SK-N-SH (cell line): ENCODE measurements around the gene EDC4. TPM values are rescaled to one million over a fixed set of nuclear protein-coding genes. Genes with fewer than 3 reads are reported as not detected.

Experiments
- CTCF ChIA-PET: fragments of 300-600, 350-600 bp; formaldehyde crosslinking; extraction: SDS; loops from one replicate; lab custom pipeline; 2021; lab: Yijun Ruan, JAX
- POLR2A ChIA-PET: fragments of 350-600 bp; sonication (Branson Sonifier 250); formaldehyde crosslinking; extraction: SDS; loops from one replicate; lab custom pipeline; 2020; ENCODE audit warnings: antibody characterized with exemption, inconsistent platforms; lab: Yijun Ruan, JAX
- DNase-seq: peaks from one replicate; pipeline ENCODE4 v3.0.0; 2012
- H2AFZ ChIP-seq: fragments of 200-600 bp; sonication (generic); 2 replicates; pipeline ENCODE4 v1.8.1; 2016; ENCODE audit warnings: antibody characterized with exemption, mild to moderate bottlenecking, low read depth
- H3F3A ChIP-seq: fragments of 200-600 bp; sonication (generic); replicated peaks from 2 replicates; pipeline ENCODE3; 2016; ENCODE audit warnings: antibody characterized with exemption, mild to moderate bottlenecking; ENCODE audit not compliant: insufficient read depth
- H3K27ac ChIP-seq, 2 experiments: fragments of 200-500 bp in 1 of 2; fragments of 200-600 bp in 1 of 2; sonication (Bioruptor generic) in 1 of 2; sonication (generic), shearing (Covaris generic) in 1 of 2; 2 replicates each; pipeline versions ENCODE4 v1.5.1 to v1.6.1; 2014 to 2016; ENCODE audit warnings: low read depth in 2 of 2, inconsistent platforms in 1 of 2, low read length in 1 of 2, mild to moderate bottlenecking in 1 of 2, mixed read lengths in 1 of 2
- H3K27me3 ChIP-seq: fragments of 200-600 bp; sonication (generic), shearing (Covaris generic); 2 replicates; pipeline ENCODE4 v1.6.1; 2016; ENCODE audit warnings: mixed run types; ENCODE audit not compliant: insufficient read depth
- H3K36me3 ChIP-seq, 2 experiments: fragments of 200-500 bp in 1 of 2; fragments of 200-600 bp in 1 of 2; sonication (Bioruptor generic) in 1 of 2; sonication (generic) in 1 of 2; replicated peaks in 1 of 2; 2 replicates each; pipeline versions ENCODE3 to v1.5.1; 2014 to 2016; ENCODE audit warnings: low read length in 1 of 2, mild to moderate bottlenecking in 1 of 2; ENCODE audit not compliant: insufficient read depth in 2 of 2, control insufficient read depth in 1 of 2
- H3K4me1 ChIP-seq, 2 experiments: fragments of 200-500 bp in 1 of 2; fragments of 200-600 bp in 1 of 2; sonication (Bioruptor generic) in 1 of 2; sonication (generic), shearing (Covaris generic) in 1 of 2; 2 replicates each; pipeline versions ENCODE4 v1.5.1 to v1.6.1; 2014 to 2016; ENCODE audit warnings: low read depth in 1 of 2, low read length in 1 of 2, mixed run types in 1 of 2; ENCODE audit not compliant: insufficient read depth in 2 of 2, control insufficient read depth in 1 of 2
- H3K4me2 ChIP-seq: fragments of 200-600 bp; sonication (generic), shearing (Covaris generic); 2 replicates; pipeline ENCODE4 v1.6.1; 2017; ENCODE audit warnings: mixed run types
- H3K4me3 ChIP-seq, 2 experiments: fragments of 200-500 bp in 1 of 2; fragments of 200-600 bp in 1 of 2; sonication (Bioruptor generic) in 1 of 2; sonication (generic), shearing (Covaris generic) in 1 of 2; 2 replicates each; pipeline versions ENCODE4 v1.5.1 to v1.8.1; 2014 to 2016; ENCODE audit warnings: low read depth in 2 of 2, inconsistent platforms in 1 of 2, low read length in 1 of 2, mild to moderate bottlenecking in 1 of 2, mixed read lengths in 1 of 2, moderate library complexity in 1 of 2
- H3K79me2 ChIP-seq: fragments of 200-600 bp; sonication (generic); 2 replicates; pipeline ENCODE4 v1.8.1; 2017; ENCODE audit warnings: mild to moderate bottlenecking; ENCODE audit not compliant: insufficient read depth
- H3K9ac ChIP-seq: fragments of 200-600 bp; sonication (generic); 2 replicates; pipeline ENCODE4 v1.6.1; 2017; ENCODE audit warnings: mixed run types
- H3K9me2 ChIP-seq: fragments of 200-600 bp; sonication (generic); 2 replicates; pipeline ENCODE4 v1.6.1; 2017; ENCODE audit warnings: mixed run types
- H3K9me3 ChIP-seq: fragments of 200-600 bp; sonication (generic); 2 replicates; pipeline ENCODE4 v1.6.1; 2017; ENCODE audit warnings: mixed run types, mild to moderate bottlenecking, moderate library complexity
- H4K20me1 ChIP-seq: fragments of 200-600 bp; sonication (generic); 2 replicates; pipeline ENCODE4 v1.6.1; 2017; ENCODE audit warnings: mild to moderate bottlenecking, mixed run types; ENCODE audit not compliant: insufficient read depth
- ELF1 ChIP-seq: IDR thresholded peaks from 2 replicates; pipeline ENCODE4 v1.4.0; 2012
- EZH2phosphoT487 ChIP-seq: fragments of 200-600 bp; sonication (generic); IDR thresholded peaks from 2 replicates; pipeline ENCODE4 v1.6.1; 2017; ENCODE audit warnings: low read depth, mixed run types, mild to moderate bottlenecking, antibody characterized with exemption, moderate library complexity, borderline replicate concordance
- FOXM1 ChIP-seq: IDR thresholded peaks from 2 replicates; pipeline ENCODE4 v1.4.0; 2012; ENCODE audit warnings: low read depth, mild to moderate bottlenecking
- GATA2 ChIP-seq: sonication (generic); formaldehyde crosslinking; IDR thresholded peaks from 2 replicates; pipeline ENCODE4 v1.5.0; 2020; ENCODE audit warnings: mild to moderate bottlenecking, missing genetic modification reagents
- MEF2A ChIP-seq: IDR thresholded peaks from 2 replicates; pipeline ENCODE4 v1.4.0; 2012; ENCODE audit warnings: low read depth, borderline replicate concordance
- NRF1 ChIP-seq: IDR thresholded peaks from 2 replicates; pipeline ENCODE4 v1.6.1; 2012; ENCODE audit warnings: low read depth, mild to moderate bottlenecking, low read length
- POLR2AphosphoS5 ChIP-seq: IDR thresholded peaks from 2 replicates; pipeline ENCODE4 v1.6.1; 2012; ENCODE audit warnings: low read depth, low read length
- RAD21 ChIP-seq: IDR thresholded peaks from 2 replicates; pipeline ENCODE4 v1.6.1; 2012; ENCODE audit warnings: mild to moderate bottlenecking, low read length
- SIN3A ChIP-seq: IDR thresholded peaks from 2 replicates; pipeline ENCODE4 v1.6.1; 2012; ENCODE audit warnings: low read depth, mild to moderate bottlenecking, low read length, moderate library complexity, borderline replicate concordance
- SMC3 ChIP-seq: IDR thresholded peaks from 2 replicates; pipeline ENCODE4 v1.6.1; 2012; ENCODE audit warnings: low read depth, low read length, improper control_type of control experiment
- TCF12 ChIP-seq: IDR thresholded peaks from 2 replicates; pipeline ENCODE4 v1.4.0; 2012
- ZBTB33 ChIP-seq: IDR thresholded peaks from 2 replicates; pipeline ENCODE4 v1.4.0; 2012; ENCODE audit warnings: low read depth, borderline replicate concordance
- WGBS: methylation state at CpG from one replicate; pipeline ENCODE4 v1.1.6; 2017; ENCODE audit warnings: low lambda C conversion rate; 5-methylcytosine and 5-hydroxymethylcytosine counted together
- polyA plus RNA-seq, 3 experiments: library from polyadenylated mRNA; depleted of rRNA; stranded (reverse); fragments of >200 nt; gene quantifications; 2 replicates each; pipeline ENCODE4 v1.2.3, GENCODE V29; 2012

EDC4 gene
- polyA plus RNA-seq, 1 of the 3 experiments (the other 2 are of a cell fraction) = 38.0 TPM

DNA sequence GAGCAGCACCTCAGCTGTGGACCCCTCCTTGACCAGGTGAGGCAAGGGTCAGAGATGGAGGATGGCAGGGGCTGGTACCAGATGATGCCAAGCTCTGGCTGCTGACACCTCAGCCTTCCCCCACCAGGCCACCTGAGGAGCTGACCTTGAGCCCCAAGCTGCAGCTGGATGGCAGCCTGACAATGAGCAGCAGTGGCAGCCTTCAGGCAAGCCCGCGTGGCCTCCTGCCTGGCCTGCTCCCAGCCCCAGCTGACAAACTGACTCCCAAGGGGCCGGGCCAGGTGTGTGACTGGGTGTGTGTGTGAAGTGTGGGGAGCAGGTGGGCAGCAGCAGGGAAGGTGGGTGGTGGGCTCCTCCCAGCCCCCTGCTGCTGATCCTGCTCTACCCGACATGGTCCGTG is 7.1 kb downstream of the EDC4 start:
- peaks cover 20% of the 10 kb centered on the region for H3K79me2 ChIP-seq
- no peak overlapping the region for H3K4me2 ChIP-seq
- H2AFZ ChIP-seq = no peak overlapping the region
- TF ChIP-seq RAD21 (no peak), SMC3 (no peak), MEF2A (no peak), FOXM1 (no peak)
- peaks cover 7 to 11% of the 10 kb centered on the region in 2 experiments; a peak in 2 of 4 replicates for H3K4me1 ChIP-seq
- no peaks in the 10 kb centered on the region for H3K9me2 ChIP-seq
- POLR2A ChIA-PET = no interaction called here
- H3K9me3 ChIP-seq = no peaks in the 10 kb centered on the region
- peaks cover 28% of the 10 kb centered on the region for H4K20me1 ChIP-seq
- no peak for DNase-seq
- CTCF ChIA-PET = interaction anchor here (1.4 to 22.4 kb wide), 3 partner anchors 51 to 217 kb away, joined by 4 to 564 read pairs (median 12); partner anchors contain the start of genes CTRL, LCAT and PSMB10
- H3K4me3 ChIP-seq = no peak overlapping the region
- no peak overlapping the region for H3K9ac ChIP-seq
- no peaks in the 10 kb centered on the region for H3K27me3 ChIP-seq
- H3K36me3 ChIP-seq = peaks cover 21 to 83% of the 10 kb centered on the region in 2 experiments
- peaks cover 14% of the 10 kb centered on the region for H3F3A ChIP-seq
- 92% methylated on average over 5 of the region's 5 CpGs for WGBS
- no peak overlapping the region for H3K27ac ChIP-seq

GRCh38 chr16:67880584-67880983 is 7.7 kb downstream of the EDC4 start:
- CTCF ChIA-PET = interaction anchor here (3.3 to 22.4 kb wide), 2 partner anchors 51 to 64 kb away, joined by 12 to 564 read pairs; partner anchors contain the start of genes CTRL, LCAT and PSMB10
- Histone ChIP-seq H3K4me1 (peaks cover 7 to 13% of the 10 kb centered on the region in 2 experiments; a peak in 2 of 4 replicates), H4K20me1 (peaks cover 22% of the 10 kb centered on the region), H3K9me2 (no peaks in the 10 kb centered on the region), H3K36me3 (peaks cover 21 to 82% of the 10 kb centered on the region in 2 experiments), H3K4me3 (no peak overlapping the region), H3K27ac (no peak overlapping the region), H3K9me3 (no peaks in the 10 kb centered on the region), H3K27me3 (no peaks in the 10 kb centered on the region), H3K4me2 (no peak overlapping the region), H3K79me2 (peaks cover 13% of the 10 kb centered on the region; the same call in 1 of the 2 replicates)
- POLR2A ChIA-PET = no interaction called here
- 96% methylated on average over 12 of the region's 13 CpGs for WGBS
- no peak for DNase-seq
- no peak for TF ChIP-seq EZH2phosphoT487
- no peak for TF ChIP-seq ELF1
- TF ChIP-seq TCF12 = no peak
- TF ChIP-seq GATA2 = no peak
- no peak for TF ChIP-seq ZBTB33
- TF ChIP-seq, all 33 proteins: peak for 0
- no peak overlapping the region for H3K9ac ChIP-seq
- peaks cover 14% of the 10 kb centered on the region for H3F3A ChIP-seq
- no peak overlapping the region for H2AFZ ChIP-seq

DNA sequence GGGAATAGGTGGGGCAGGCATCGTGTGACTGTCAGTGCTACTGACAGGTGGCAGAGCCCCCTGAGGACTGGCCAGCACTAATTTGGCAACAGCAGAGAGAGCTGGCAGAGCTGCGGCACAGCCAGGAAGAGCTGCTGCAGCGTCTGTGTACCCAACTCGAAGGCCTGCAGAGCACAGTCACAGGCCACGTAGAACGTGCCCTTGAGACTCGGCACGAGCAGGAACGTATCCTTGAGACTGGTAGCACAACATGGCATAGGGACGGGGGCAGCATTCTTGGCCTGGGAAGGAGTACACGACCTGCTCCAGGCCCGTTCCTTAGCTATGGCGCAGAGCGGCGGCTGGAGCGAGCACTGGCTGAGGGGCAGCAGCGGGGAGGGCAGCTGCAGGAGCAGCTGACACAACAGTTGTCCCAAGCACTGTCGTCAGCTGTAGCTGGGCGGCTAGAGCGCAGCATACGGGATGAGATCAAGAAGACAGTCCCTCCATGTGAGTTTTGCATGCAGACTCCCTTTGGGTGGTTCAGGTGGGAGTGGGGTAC is 8.8 kb downstream of the EDC4 start:
- H3K4me2 ChIP-seq = no peak overlapping the region
- H3K9me2 ChIP-seq = no peaks in the 10 kb centered on the region
- no peaks in the 10 kb centered on the region for H3K27me3 ChIP-seq
- DNase-seq = no peak
- H3K4me3 ChIP-seq = no peak overlapping the region
- peaks cover 14% of the 10 kb centered on the region for H3F3A ChIP-seq
- TF ChIP-seq POLR2AphosphoS5 = no peak
- no peak for TF ChIP-seq SIN3A
- no peak for TF ChIP-seq RAD21
- no peak for TF ChIP-seq ELF1
- TF ChIP-seq NRF1 = no peak
- TF ChIP-seq, all 33 proteins: peak for 0
- peaks cover 2% of the 10 kb centered on the region; the same call in 1 of the 2 replicates for H3K79me2 ChIP-seq
- H2AFZ ChIP-seq = no peak overlapping the region
- peaks cover 21 to 81% of the 10 kb centered on the region in 2 experiments for H3K36me3 ChIP-seq
- WGBS = 95% methylated on average over 19 of the region's 21 CpGs
- no peak overlapping the region for H3K9ac ChIP-seq
- ChIA-PET POLR2A (interaction anchor here (1.0 to 3.5 kb wide), 3 partner anchors 8 to 53 kb away, joined by 3 to 12 read pairs (median 5); partner anchors contain the start of genes EDC4 and PSKH1), CTCF (interaction anchor here (0.8 to 22.4 kb wide), 7 partner anchors 7 to 66 kb away, joined by 3 to 564 read pairs (median 14); partner anchors contain the start of genes CTRL, EDC4, LCAT and PSKH1)
- peaks cover 7 to 13% of the 10 kb centered on the region in 2 experiments; a peak in 2 of 4 replicates for H3K4me1 ChIP-seq
- H4K20me1 ChIP-seq = peaks cover 18% of the 10 kb centered on the region
- H3K27ac ChIP-seq = no peak overlapping the region
- H3K9me3 ChIP-seq = no peaks in the 10 kb centered on the region
